ENCODE data around the gene CABP2.

DNA sequence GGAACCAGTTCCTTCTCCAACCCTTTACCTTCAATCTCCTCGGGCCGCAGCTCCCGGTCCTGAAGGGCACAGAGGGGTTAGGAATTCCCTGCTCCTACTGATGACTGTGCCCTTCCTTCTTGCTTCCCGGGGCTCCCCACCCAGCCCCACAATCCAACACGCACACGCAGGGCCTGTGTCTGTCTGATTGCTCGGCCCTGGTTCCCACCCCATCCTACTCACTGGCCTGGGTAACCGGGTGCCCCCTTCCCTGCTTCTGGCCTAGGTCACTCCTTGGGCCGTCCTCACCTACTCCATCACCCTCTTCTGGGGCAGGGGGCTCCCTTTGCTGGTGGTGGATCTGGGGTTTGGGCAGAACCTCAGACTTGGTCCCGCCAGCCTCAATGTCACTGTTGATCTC, 1.3 kb downstream of the CABP2 start:
- TF ChIP-seq, protein P1, sequence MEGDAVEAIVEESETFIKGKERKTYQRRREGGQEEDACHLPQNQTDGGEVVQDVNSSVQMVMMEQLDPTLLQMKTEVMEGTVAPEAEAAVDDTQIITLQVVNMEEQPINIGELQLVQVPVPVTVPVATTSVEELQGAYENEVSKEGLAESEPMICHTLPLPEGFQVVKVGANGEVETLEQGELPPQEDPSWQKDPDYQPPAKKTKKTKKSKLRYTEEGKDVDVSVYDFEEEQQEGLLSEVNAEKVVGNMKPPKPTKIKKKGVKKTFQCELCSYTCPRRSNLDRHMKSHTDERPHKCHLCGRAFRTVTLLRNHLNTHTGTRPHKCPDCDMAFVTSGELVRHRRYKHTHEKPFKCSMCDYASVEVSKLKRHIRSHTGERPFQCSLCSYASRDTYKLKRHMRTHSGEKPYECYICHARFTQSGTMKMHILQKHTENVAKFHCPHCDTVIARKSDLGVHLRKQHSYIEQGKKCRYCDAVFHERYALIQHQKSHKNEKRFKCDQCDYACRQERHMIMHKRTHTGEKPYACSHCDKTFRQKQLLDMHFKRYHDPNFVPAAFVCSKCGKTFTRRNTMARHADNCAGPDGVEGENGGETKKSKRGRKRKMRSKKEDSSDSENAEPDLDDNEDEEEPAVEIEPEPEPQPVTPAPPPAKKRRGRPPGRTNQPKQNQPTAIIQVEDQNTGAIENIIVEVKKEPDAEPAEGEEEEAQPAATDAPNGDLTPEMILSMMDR (IDR thresholded peaks at IDR 0.05): no peak
- TF ChIP-seq POLR2A (IDR thresholded peaks at IDR 0.05): no peak

All from tibial nerve (tissue), 3 donors.